ENCODE data around the gene CHD6.

CHD6 gene

DNA sequence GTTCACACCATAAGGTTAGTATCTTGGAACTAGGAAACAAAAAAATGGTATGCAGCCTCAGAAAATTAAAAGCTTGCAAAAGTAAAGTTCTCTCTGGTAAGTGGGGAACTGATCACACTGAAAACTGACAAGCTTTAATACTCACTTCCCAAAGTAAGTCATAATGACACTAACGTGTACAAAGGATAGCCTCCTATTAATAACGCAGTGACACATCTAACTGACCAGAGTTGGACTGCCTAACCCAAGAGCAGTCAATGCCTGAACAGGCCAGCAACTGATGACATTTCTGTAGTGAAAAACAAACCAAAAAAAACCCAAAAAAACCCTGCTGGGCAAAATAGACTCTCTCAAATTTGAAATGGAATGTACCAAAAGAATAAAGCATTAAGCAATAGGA is 30.7 kb downstream of the CHD6 start:
- peaks cover 3% of the 10 kb centered on the region for H3K36me3 ChIP-seq (ENCODE audit: control insufficient read depth, insufficient read depth, low read length)
- H3K4me3 ChIP-seq (ENCODE audit: low read depth, low read length): no peak overlapping the region
- no peaks in the 10 kb centered on the region for H3K27me3 ChIP-seq (ENCODE audit: control insufficient read depth, insufficient read depth, low read length)
- H3K4me2 ChIP-seq (ENCODE audit: low read length): no peak overlapping the region
- no peak overlapping the region for H3K27ac ChIP-seq
- H3K4me1 ChIP-seq: no peaks in the 10 kb centered on the region
- peaks cover 31% of the 10 kb centered on the region for H3K79me2 ChIP-seq
- H3K9ac ChIP-seq: no peak overlapping the region
- H3K9me3 ChIP-seq (ENCODE audit: control insufficient read depth, low read length): no peaks in the 10 kb centered on the region
- no peak overlapping the region for H2AFZ ChIP-seq
- TF ChIP-seq, protein P1, sequence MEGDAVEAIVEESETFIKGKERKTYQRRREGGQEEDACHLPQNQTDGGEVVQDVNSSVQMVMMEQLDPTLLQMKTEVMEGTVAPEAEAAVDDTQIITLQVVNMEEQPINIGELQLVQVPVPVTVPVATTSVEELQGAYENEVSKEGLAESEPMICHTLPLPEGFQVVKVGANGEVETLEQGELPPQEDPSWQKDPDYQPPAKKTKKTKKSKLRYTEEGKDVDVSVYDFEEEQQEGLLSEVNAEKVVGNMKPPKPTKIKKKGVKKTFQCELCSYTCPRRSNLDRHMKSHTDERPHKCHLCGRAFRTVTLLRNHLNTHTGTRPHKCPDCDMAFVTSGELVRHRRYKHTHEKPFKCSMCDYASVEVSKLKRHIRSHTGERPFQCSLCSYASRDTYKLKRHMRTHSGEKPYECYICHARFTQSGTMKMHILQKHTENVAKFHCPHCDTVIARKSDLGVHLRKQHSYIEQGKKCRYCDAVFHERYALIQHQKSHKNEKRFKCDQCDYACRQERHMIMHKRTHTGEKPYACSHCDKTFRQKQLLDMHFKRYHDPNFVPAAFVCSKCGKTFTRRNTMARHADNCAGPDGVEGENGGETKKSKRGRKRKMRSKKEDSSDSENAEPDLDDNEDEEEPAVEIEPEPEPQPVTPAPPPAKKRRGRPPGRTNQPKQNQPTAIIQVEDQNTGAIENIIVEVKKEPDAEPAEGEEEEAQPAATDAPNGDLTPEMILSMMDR (IDR thresholded peaks at IDR 0.05): no peak

DNA sequence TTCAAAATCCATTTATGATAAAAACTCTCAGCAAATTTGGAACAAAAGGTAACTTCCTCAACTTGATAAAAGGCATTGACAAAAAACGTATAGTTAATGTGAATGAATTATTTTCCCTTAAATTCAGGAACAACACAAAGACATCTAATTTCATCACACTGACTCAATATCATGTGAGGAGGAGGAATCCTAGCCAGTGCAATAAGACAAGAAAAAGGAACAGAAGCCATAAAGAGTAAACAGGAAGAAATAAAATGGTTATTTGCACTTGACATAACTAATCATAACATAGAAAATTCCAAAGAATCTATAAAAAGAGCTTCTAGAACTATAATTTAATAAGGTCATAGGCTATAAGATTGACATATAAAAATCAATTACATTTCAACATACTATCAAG is 31.4 kb downstream of the CHD6 start:
- Histone ChIP-seq H3K79me2 (peaks cover 27% of the 10 kb centered on the region), H3K27ac (no peak overlapping the region), H2AFZ (no peak overlapping the region), H3K36me3 (ENCODE audit: control insufficient read depth, insufficient read depth, low read length) (peaks cover 3% of the 10 kb centered on the region), H3K9me3 (ENCODE audit: control insufficient read depth, low read length) (no peaks in the 10 kb centered on the region), H3K4me1 (no peaks in the 10 kb centered on the region), H3K27me3 (ENCODE audit: control insufficient read depth, insufficient read depth, low read length) (no peaks in the 10 kb centered on the region), H3K9ac (no peak overlapping the region), H3K4me3 (ENCODE audit: low read depth, low read length) (no peak overlapping the region), H3K4me2 (ENCODE audit: low read length) (no peak overlapping the region)
- TF ChIP-seq, protein P1 (IDR thresholded peaks at IDR 0.05): no peak

DNA sequence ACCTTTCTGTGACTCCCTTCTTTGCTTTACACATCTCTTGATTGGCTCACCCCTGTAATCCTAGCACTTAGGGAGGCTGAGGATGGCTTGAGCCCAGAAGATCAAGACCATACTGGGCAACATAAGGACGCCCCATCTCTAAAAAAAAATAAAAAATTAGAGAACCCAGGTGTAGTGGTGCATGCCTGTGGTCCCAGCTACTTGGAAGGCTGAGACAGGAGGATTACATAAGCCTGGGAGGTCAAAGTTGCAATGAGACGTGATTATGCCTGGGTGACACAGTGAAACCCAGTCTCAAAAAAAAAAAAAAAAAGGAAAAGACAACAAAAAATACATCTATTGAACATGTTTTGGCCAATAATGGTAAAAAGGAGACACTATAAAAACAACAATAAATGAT is 37.8 kb downstream of the CHD6 start:
- H3K4me3 ChIP-seq (ENCODE audit: low read depth, low read length): no peak overlapping the region
- H3K9ac ChIP-seq: no peak overlapping the region
- H3K27me3 ChIP-seq (ENCODE audit: control insufficient read depth, insufficient read depth, low read length): no peaks in the 10 kb centered on the region
- no peak overlapping the region for H3K4me2 ChIP-seq (ENCODE audit: low read length)
- TF ChIP-seq, protein P1 (IDR thresholded peaks at IDR 0.05): no peak
- H3K4me1 ChIP-seq: peaks cover 20% of the 10 kb centered on the region
- H3K36me3 ChIP-seq (ENCODE audit: control insufficient read depth, insufficient read depth, low read length): no peaks in the 10 kb centered on the region
- peaks cover 28% of the 10 kb centered on the region for H3K79me2 ChIP-seq
- no peak overlapping the region for H2AFZ ChIP-seq
- no peaks in the 10 kb centered on the region for H3K9me3 ChIP-seq (ENCODE audit: control insufficient read depth, low read length)
- H3K27ac ChIP-seq: peak overlapping the region; percentile 33

DNA sequence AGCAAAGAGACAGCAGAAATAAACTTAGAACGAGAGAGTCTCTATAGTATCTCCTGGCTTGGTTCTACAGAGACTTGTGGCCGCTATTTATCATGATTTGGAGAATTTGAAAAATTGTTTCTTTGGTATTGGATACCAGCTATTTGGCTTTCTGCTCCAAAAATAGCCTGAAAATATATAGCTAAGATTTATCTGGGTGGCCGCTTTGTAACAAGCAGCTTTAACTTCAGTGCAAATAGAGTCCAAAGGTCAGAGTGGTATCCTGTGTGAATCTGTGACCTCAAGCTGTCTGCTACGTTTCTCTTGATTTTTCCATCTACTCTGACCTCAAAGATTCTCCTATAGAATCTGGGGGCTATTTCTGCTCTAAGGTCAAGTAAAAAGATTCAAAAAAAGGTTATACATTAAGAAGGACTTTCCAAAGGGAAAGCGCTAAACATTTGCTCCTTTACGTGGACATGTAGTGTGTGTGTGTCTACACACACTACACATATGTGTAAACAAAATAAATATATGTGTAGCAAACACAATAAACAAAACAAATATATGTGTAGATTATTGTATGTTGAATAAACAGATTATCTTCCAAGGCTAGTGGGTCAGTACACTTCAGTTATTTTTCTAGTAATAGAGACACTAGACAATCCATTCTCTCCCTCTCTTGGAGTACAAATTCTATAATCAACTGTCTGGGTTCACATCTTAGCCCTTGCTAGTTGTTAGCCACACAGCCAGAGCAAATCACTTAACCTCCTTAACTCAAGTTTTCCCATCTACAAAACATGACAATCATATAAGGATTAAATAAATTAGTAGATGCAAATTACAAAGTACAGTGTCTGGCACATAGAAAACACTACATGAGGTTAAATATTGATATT is 40.8 kb downstream of the CHD6 start:
- Histone ChIP-seq H3K79me2 (peaks cover 47% of the 10 kb centered on the region), H3K9me3 (ENCODE audit: control insufficient read depth, low read length) (no peaks in the 10 kb centered on the region), H3K4me3 (ENCODE audit: low read depth, low read length) (no peak overlapping the region), H3K36me3 (ENCODE audit: control insufficient read depth, insufficient read depth, low read length) (no peaks in the 10 kb centered on the region), H3K27ac (no peak overlapping the region), H3K9ac (no peak overlapping the region), H2AFZ (no peak overlapping the region), H3K4me2 (ENCODE audit: low read length) (no peak overlapping the region), H3K4me1 (peaks cover 31% of the 10 kb centered on the region), H3K27me3 (ENCODE audit: control insufficient read depth, insufficient read depth, low read length) (no peaks in the 10 kb centered on the region)
- TF ChIP-seq, protein P1 (IDR thresholded peaks at IDR 0.05): no peak

DNA sequence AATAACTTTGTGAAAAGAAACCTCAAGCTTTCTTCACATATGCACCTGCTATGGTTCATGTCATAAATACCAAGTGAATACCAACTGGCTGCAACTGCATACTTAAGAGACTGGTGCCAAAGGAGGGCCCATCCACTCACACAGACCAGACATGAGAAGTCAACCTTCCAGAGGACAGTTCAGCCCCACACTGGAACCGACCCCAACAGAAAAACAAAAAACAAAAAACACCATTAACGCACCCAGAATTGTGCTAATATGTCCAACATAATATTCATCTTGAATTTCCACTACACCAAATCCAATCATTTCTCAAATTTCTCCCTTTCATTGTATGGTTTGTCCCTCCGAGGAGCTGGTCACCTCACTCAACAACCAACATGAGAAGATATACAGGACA is 42.8 kb downstream of the CHD6 start:
- Histone ChIP-seq H3K79me2 (peaks cover 61% of the 10 kb centered on the region), H3K9ac (no peak overlapping the region), H3K4me2 (ENCODE audit: low read length) (no peak overlapping the region), H3K27ac (no peak overlapping the region), H3K4me3 (ENCODE audit: low read depth, low read length) (no peak overlapping the region), H2AFZ (no peak overlapping the region), H3K9me3 (ENCODE audit: control insufficient read depth, low read length) (no peaks in the 10 kb centered on the region), H3K4me1 (peaks cover 33% of the 10 kb centered on the region), H3K36me3 (ENCODE audit: control insufficient read depth, insufficient read depth, low read length) (no peaks in the 10 kb centered on the region), H3K27me3 (ENCODE audit: control insufficient read depth, insufficient read depth, low read length) (no peaks in the 10 kb centered on the region)
- TF ChIP-seq, protein P1 (IDR thresholded peaks at IDR 0.05): no peak

Measured in parathyroid adenoma (tissue), 2 donors.